ENCODE results near the gene UBL3. TPM values are rescaled to one million over a fixed set of nuclear protein-coding genes. Genes with fewer than 3 reads are reported as not detected.

Gene UBL3
- total and polyA plus RNA-seq, 4 donors, result 37.5 to 200 (median 142) TPM

GRCh38 chr13:29885989-29886388 is 35.6 kb upstream of the UBL3 start:
- H3K4me3 ChIP-seq (ENCODE audit: low read depth, low read length), result no peak overlapping the region
- H3K9me3 ChIP-seq (ENCODE audit: control insufficient read depth, insufficient read depth, low read length), result no peaks in the 10 kb centered on the region
- WGBS (ENCODE audit: insufficient coverage), result no CpG with 5 or more reads among the region's 1 CpG
- H3K27ac ChIP-seq (ENCODE audit: low read depth, low read length), result peak overlapping the region; percentile 89
- DNase-seq (ENCODE audit: low read depth in 4 of 6, low spot score in 6 of 6), result no peak
- H3K4me1 ChIP-seq (ENCODE audit: control insufficient read depth, insufficient read depth, low read length), result peaks cover 29% of the 10 kb centered on the region
- no peaks in the 10 kb centered on the region for H3K27me3 ChIP-seq (ENCODE audit: control insufficient read depth, insufficient read depth, low read length)
- no peaks in the 10 kb centered on the region for H3K36me3 ChIP-seq (ENCODE audit: control insufficient read depth, insufficient read depth, low read length)

GRCh38 chr13:29884671-29885430 is 34.4 kb upstream of the UBL3 start:
- DNase-seq (ENCODE audit: low read depth in 4 of 6, low spot score in 6 of 6), result peak in 5 of 6 donors; percentile 31 to 84 (median 40)
- peaks cover 31% of the 10 kb centered on the region for H3K4me1 ChIP-seq (ENCODE audit: control insufficient read depth, insufficient read depth, low read length)
- H3K36me3 ChIP-seq (ENCODE audit: control insufficient read depth, insufficient read depth, low read length), result no peaks in the 10 kb centered on the region
- H3K27ac ChIP-seq (ENCODE audit: low read depth, low read length), result peak overlapping the region; percentile 89
- peak overlapping the region; percentile 9 for H3K4me3 ChIP-seq (ENCODE audit: low read depth, low read length)
- WGBS (ENCODE audit: insufficient coverage), result 23% methylated on average over 3 of the region's 7 CpGs
- H3K27me3 ChIP-seq (ENCODE audit: control insufficient read depth, insufficient read depth, low read length), result no peaks in the 10 kb centered on the region
- H3K9me3 ChIP-seq (ENCODE audit: control insufficient read depth, insufficient read depth, low read length), result no peaks in the 10 kb centered on the region

GRCh38 chr13:29883941-29884518 is 33.6 kb upstream of the UBL3 start:
- DNase-seq (ENCODE audit: low read depth in 4 of 6, low spot score in 6 of 6), result peak in 1 of 6 donors; percentile 23
- Histone ChIP-seq H3K27ac (ENCODE audit: low read depth, low read length) (peak overlapping the region; percentile 89), H3K27me3 (ENCODE audit: control insufficient read depth, insufficient read depth, low read length) (no peaks in the 10 kb centered on the region), H3K36me3 (ENCODE audit: control insufficient read depth, insufficient read depth, low read length) (no peaks in the 10 kb centered on the region), H3K9me3 (ENCODE audit: control insufficient read depth, insufficient read depth, low read length) (no peaks in the 10 kb centered on the region), H3K4me1 (ENCODE audit: control insufficient read depth, insufficient read depth, low read length) (peaks cover 29% of the 10 kb centered on the region), H3K4me3 (ENCODE audit: low read depth, low read length) (no peak overlapping the region)
- WGBS (ENCODE audit: insufficient coverage), result 77% methylated on average over 3 of the region's 6 CpGs

GRCh38 chr13:29882076-29882475 is 31.7 kb upstream of the UBL3 start:
- H3K9me3 ChIP-seq (ENCODE audit: control insufficient read depth, insufficient read depth, low read length), result no peaks in the 10 kb centered on the region
- 0% methylated on average over 1 of the region's 1 CpG for whole genome bisulfite sequencing (ENCODE audit: insufficient coverage)
- peak in 1 of 6 donors; percentile 62 for DNase-seq (ENCODE audit: low read depth in 4 of 6, low spot score in 6 of 6)
- no peaks in the 10 kb centered on the region for H3K36me3 ChIP-seq (ENCODE audit: control insufficient read depth, insufficient read depth, low read length)
- peaks cover 15% of the 10 kb centered on the region for H3K4me1 ChIP-seq (ENCODE audit: control insufficient read depth, insufficient read depth, low read length)
- no peak overlapping the region for H3K27ac ChIP-seq (ENCODE audit: low read depth, low read length)
- no peaks in the 10 kb centered on the region for H3K27me3 ChIP-seq (ENCODE audit: control insufficient read depth, insufficient read depth, low read length)
- no peak overlapping the region for H3K4me3 ChIP-seq (ENCODE audit: low read depth, low read length)

- Histone ChIP-seq H3K27me3 (ENCODE audit: control insufficient read depth, insufficient read depth, low read length) (no peaks in the 10 kb centered on the region), H3K27ac (ENCODE audit: low read depth, low read length) (no peak overlapping the region), H3K4me1 (ENCODE audit: control insufficient read depth, insufficient read depth, low read length) (peaks cover 3% of the 10 kb centered on the region), H3K4me3 (ENCODE audit: low read depth, low read length) (no peak overlapping the region), H3K36me3 (ENCODE audit: control insufficient read depth, insufficient read depth, low read length) (no peaks in the 10 kb centered on the region), H3K9me3 (ENCODE audit: control insufficient read depth, insufficient read depth, low read length) (no peaks in the 10 kb centered on the region)
- no CpG with 5 or more reads among the region's 2 CpGs for WGBS (ENCODE audit: insufficient coverage)
- no peak for DNase-seq (ENCODE audit: low read depth in 4 of 6, low spot score in 6 of 6)
These were observed 27.7 kb upstream of the UBL3 start for GRCh38 chr13:29878101-29878500.

- WGBS (ENCODE audit: insufficient coverage), result 20% methylated on average over 1 of the region's 6 CpGs
- no peak for DNase-seq (ENCODE audit: low read depth in 4 of 6, low spot score in 6 of 6)
- no peaks in the 10 kb centered on the region for H3K9me3 ChIP-seq (ENCODE audit: control insufficient read depth, insufficient read depth, low read length)
These were observed 27.1 kb upstream of the UBL3 start for GRCh38 chr13:29877456-29878078.

GRCh38 chr13:29875646-29876045 is 25.2 kb upstream of the UBL3 start:
- Histone ChIP-seq H3K9me3 (ENCODE audit: control insufficient read depth, insufficient read depth, low read length) (no peaks in the 10 kb centered on the region), H3K27ac (ENCODE audit: low read depth, low read length) (no peak overlapping the region), H3K4me3 (ENCODE audit: low read depth, low read length) (no peak overlapping the region), H3K36me3 (ENCODE audit: control insufficient read depth, insufficient read depth, low read length) (no peaks in the 10 kb centered on the region), H3K27me3 (ENCODE audit: control insufficient read depth, insufficient read depth, low read length) (no peaks in the 10 kb centered on the region), H3K4me1 (ENCODE audit: control insufficient read depth, insufficient read depth, low read length) (peaks cover 3% of the 10 kb centered on the region)
- DNase-seq (ENCODE audit: low read depth in 4 of 6, low spot score in 6 of 6), result no peak
- no CpG with 5 or more reads among the region's 3 CpGs for WGBS (ENCODE audit: insufficient coverage)

More at GRCh38 chr13:29877456-29878078, 27.1 kb upstream of the UBL3 start:
- Histone ChIP-seq H3K36me3 (ENCODE audit: control insufficient read depth, insufficient read depth, low read length) (no peaks in the 10 kb centered on the region), H3K27me3 (ENCODE audit: control insufficient read depth, insufficient read depth, low read length) (no peaks in the 10 kb centered on the region), H3K27ac (ENCODE audit: low read depth, low read length) (no peak overlapping the region), H3K4me1 (ENCODE audit: control insufficient read depth, insufficient read depth, low read length) (peaks cover 3% of the 10 kb centered on the region), H3K4me3 (ENCODE audit: low read depth, low read length) (no peak overlapping the region)

- peak in 1 of 6 donors; percentile 58 for DNase-seq (ENCODE audit: low read depth in 4 of 6, low spot score in 6 of 6)
- no peak overlapping the region for H3K27ac ChIP-seq (ENCODE audit: low read depth, low read length)
- no CpG with 5 or more reads among the region's 7 CpGs for WGBS (ENCODE audit: insufficient coverage)
- H3K4me3 ChIP-seq (ENCODE audit: low read depth, low read length), result no peak overlapping the region
- no peaks in the 10 kb centered on the region for H3K36me3 ChIP-seq (ENCODE audit: control insufficient read depth, insufficient read depth, low read length)
- H3K27me3 ChIP-seq (ENCODE audit: control insufficient read depth, insufficient read depth, low read length), result no peaks in the 10 kb centered on the region
- H3K9me3 ChIP-seq (ENCODE audit: control insufficient read depth, insufficient read depth, low read length), result no peaks in the 10 kb centered on the region
- H3K4me1 ChIP-seq (ENCODE audit: control insufficient read depth, insufficient read depth, low read length), result no peaks in the 10 kb centered on the region
These were observed 18.2 kb upstream of the UBL3 start for GRCh38 chr13:29868581-29868980.

GRCh38 chr13:29865934-29866333 is 15.5 kb upstream of the UBL3 start:
- no peaks in the 10 kb centered on the region for H3K4me1 ChIP-seq (ENCODE audit: control insufficient read depth, insufficient read depth, low read length)
- no peaks in the 10 kb centered on the region for H3K36me3 ChIP-seq (ENCODE audit: control insufficient read depth, insufficient read depth, low read length)
- H3K27ac ChIP-seq (ENCODE audit: low read depth, low read length), result no peak overlapping the region
- H3K4me3 ChIP-seq (ENCODE audit: low read depth, low read length), result no peak overlapping the region
- DNase-seq (ENCODE audit: low read depth in 4 of 6, low spot score in 6 of 6), result no peak
- H3K9me3 ChIP-seq (ENCODE audit: control insufficient read depth, insufficient read depth, low read length), result no peaks in the 10 kb centered on the region
- H3K27me3 ChIP-seq (ENCODE audit: control insufficient read depth, insufficient read depth, low read length), result no peaks in the 10 kb centered on the region
- 62% methylated on average over 3 of the region's 6 CpGs for WGBS (ENCODE audit: insufficient coverage)

All from spinal cord (tissue), 10 donors.